Posterior cingulate gyrus (tissue), 11 donors: ENCODE measurements around the gene TRIM46.
"Not testable (repeated sequence)": the region's sequence is repeated elsewhere in the genome, so short reads cannot be mapped to it uniquely, and the experiment has no call there.

Experiments used
- DNase-seq, 10 donors: peaks; one replicate each; pipeline versions ENCODE4 v3.0.0 to v3.0.0-alpha.2; 2020 to 2021; ENCODE audit warnings: mixed read lengths in 3 of 10
- intact Hi-C: fragments of 100-400 bp; cut with DNase I; formaldehyde crosslinking; loops from one replicate; pipeline ENCODE4 v1.15.1; 2023

TRIM46 gene

GRCh38 chr1:155197901-155198546 lies 24.4 kb downstream of the TRIM46 start:
- peak in 3 of 10 donors; percentile 21 to 51 (median 45) for DNase-seq
- intact Hi-C loops, result no loop called here

- DNase-seq, result peak in 3 of 10 donors; percentile 7 to 26 (median 8)
- intact Hi-C loops, result no loop called here
Measured at GRCh38 chr1:155198547-155198906, 24.9 kb downstream of the TRIM46 start.

GRCh38 chr1:155199792-155200191 lies 26.1 kb downstream of the TRIM46 start:
- intact Hi-C loops, result no loop called here

GRCh38 chr1:155200920-155201319 lies 27.3 kb downstream of the TRIM46 start:
- intact Hi-C loops, result no loop called here
- DNase-seq, result peak in 3 of 10 donors; percentile 25 to 68 (median 45)

More at GRCh38 chr1:155199792-155200191, 26.1 kb downstream of the TRIM46 start:
- peak in 2 of 10 donors; percentile 22 to 24 for DNase-seq

GRCh38 chr1:155202198-155202597 lies 28.5 kb downstream of the TRIM46 start:
- intact Hi-C loops, result no loop called here
- DNase-seq, result peak in 3 of 10 donors; percentile 54 to 73 (median 59)

GRCh38 chr1:155202731-155203515 lies 29.3 kb downstream of the TRIM46 start:
- DNase-seq, result peak in 3 of 10 donors; percentile 47 to 79 (median 67)
- intact Hi-C loops, result no loop called here

GRCh38 chr1:155205035-155205434 lies 31.4 kb downstream of the TRIM46 start:
- DNase-seq, result peak in 3 of 10 donors; percentile 51 to 74 (median 70)
- intact Hi-C loops, result loop anchor here (5.0 kb wide), 1 partner anchor 37 kb away; a partner anchor contains a TSS

GRCh38 chr1:155205969-155206593 lies 32.4 kb downstream of the TRIM46 start:
- DNase-seq, result peak in 2 of 10 donors; percentile 3 to 42
- intact Hi-C loops, result loop anchor here (5.0 kb wide), 1 partner anchor 36 kb away; a partner anchor contains a TSS

- intact Hi-C loops, result loop anchor here (5.0 kb wide), 1 partner anchor 35 kb away; a partner anchor contains a TSS
- peak; percentile 69 to 96 (median 85) for DNase-seq
Measured at GRCh38 chr1:155206891-155207805, 33.5 kb downstream of the TRIM46 start.

GRCh38 chr1:155207806-155208540 lies 34.3 kb downstream of the TRIM46 start, which contains the start of gene THBS3:
THBS3 (minus strand) TSS chr1:155207897; CDS start chr1:155207876, 21 bp downstream.
- peak in 4 of 10 donors; percentile 42 to 87 (median 62) for DNase-seq
- intact Hi-C loops, result loop anchor here (5.0 kb wide), 1 partner anchor 34 kb away; a partner anchor contains a TSS

- intact Hi-C loops, result loop anchor here (5.0 kb wide), 1 partner anchor 34 kb away; a partner anchor contains a TSS
- peak; percentile 80 to 98 (median 86) for DNase-seq
Measured at GRCh38 chr1:155208541-155209311, 35.1 kb downstream of the TRIM46 start, which contains the start of gene MTX1. MTX1 (plus strand) TSS chr1:155208695; CDS start chr1:155208805, 110 bp downstream.

- no peak for DNase-seq
- intact Hi-C loops, result loop anchor here (5.0 kb wide), 1 partner anchor 33 kb away; a partner anchor contains a TSS
Measured at GRCh38 chr1:155209312-155209721, 35.7 kb downstream of the TRIM46 start.

- DNase-seq, result peak in 1 of 10 donors; percentile 27
- intact Hi-C loops, result no loop called here
Measured at GRCh38 chr1:155210314-155211104, 36.9 kb downstream of the TRIM46 start.

GRCh38 chr1:155211381-155212050 lies 37.9 kb downstream of the TRIM46 start:
- DNase-seq, intact Hi-C loops: not testable (repeated sequence)

GRCh38 chr1:155212051-155212440 lies 38.4 kb downstream of the TRIM46 start:
- DNase-seq, intact Hi-C loops: not testable (repeated sequence)

GRCh38 chr1:155214702-155215101 lies 41.1 kb downstream of the TRIM46 start:
- DNase-seq, intact Hi-C loops: not testable (repeated sequence)
